Thyroid gland (tissue), 4 donors: Measurements from ENCODE around the gene SC5D.

Experiments
- POLR2A ChIP-seq, 2 donors: fragments of 450-650 bp; IDR thresholded peaks; one replicate each; pipeline ENCODE4 v1.6.1; 2017; ENCODE audit warnings: antibody characterized with exemption in 2 of 2, mild to moderate bottlenecking in 2 of 2, moderate library complexity in 1 of 2
- TF ChIP-seq, protein P1 (sequence below), 6 experiments: fragments of 200-600 bp in 3 of 6; fragments of 450-650 bp in 3 of 6; sonication (generic) in 3 of 6; IDR thresholded peaks; one replicate each; pipeline ENCODE4 v1.5.1; 2016 to 2019; ENCODE audit warnings: antibody characterized with exemption in 6 of 6, mild to moderate bottlenecking in 2 of 6, inconsistent platforms in 1 of 6, moderate library complexity in 1 of 6

DNA sequence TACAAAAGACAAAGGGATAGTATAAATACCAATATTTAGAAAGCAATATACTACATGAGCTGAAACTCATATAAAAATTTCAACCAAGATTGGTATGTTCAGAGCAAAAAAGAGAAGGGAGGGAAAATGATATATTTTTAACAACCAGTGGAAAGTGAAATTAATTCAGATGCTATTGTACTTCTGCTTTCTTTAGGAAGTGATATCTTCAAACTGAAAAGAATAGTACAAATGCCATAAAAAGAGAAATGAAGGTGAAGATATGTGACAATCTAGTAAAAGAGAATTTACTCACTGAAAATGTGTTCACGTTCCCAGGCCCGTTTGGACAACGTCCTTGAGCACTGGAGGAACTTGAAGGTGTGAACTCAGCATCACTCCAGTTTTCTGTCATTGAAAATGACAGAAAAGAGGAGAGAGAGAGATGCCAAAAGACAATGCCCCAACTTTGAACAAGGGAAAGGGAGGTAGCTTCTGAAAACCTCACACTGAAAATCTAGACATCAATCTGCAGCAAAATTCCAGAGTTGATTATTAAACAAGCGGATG, 47.5 kb downstream of the SC5D start:
- TF ChIP-seq, protein P1, sequence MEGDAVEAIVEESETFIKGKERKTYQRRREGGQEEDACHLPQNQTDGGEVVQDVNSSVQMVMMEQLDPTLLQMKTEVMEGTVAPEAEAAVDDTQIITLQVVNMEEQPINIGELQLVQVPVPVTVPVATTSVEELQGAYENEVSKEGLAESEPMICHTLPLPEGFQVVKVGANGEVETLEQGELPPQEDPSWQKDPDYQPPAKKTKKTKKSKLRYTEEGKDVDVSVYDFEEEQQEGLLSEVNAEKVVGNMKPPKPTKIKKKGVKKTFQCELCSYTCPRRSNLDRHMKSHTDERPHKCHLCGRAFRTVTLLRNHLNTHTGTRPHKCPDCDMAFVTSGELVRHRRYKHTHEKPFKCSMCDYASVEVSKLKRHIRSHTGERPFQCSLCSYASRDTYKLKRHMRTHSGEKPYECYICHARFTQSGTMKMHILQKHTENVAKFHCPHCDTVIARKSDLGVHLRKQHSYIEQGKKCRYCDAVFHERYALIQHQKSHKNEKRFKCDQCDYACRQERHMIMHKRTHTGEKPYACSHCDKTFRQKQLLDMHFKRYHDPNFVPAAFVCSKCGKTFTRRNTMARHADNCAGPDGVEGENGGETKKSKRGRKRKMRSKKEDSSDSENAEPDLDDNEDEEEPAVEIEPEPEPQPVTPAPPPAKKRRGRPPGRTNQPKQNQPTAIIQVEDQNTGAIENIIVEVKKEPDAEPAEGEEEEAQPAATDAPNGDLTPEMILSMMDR (IDR thresholded peaks at IDR 0.05) = no peak
- TF ChIP-seq POLR2A (IDR thresholded peaks at IDR 0.05) = no peak
